NCI-H526 (cell line): Measurements from ENCODE around the gene C4BPB.

Experiments
- DNase-seq, 2 experiments: peaks; one replicate each; lab custom pipeline; 2025; lab: John Stamatoyannopoulos, UW

Gene C4BPB

DNA sequence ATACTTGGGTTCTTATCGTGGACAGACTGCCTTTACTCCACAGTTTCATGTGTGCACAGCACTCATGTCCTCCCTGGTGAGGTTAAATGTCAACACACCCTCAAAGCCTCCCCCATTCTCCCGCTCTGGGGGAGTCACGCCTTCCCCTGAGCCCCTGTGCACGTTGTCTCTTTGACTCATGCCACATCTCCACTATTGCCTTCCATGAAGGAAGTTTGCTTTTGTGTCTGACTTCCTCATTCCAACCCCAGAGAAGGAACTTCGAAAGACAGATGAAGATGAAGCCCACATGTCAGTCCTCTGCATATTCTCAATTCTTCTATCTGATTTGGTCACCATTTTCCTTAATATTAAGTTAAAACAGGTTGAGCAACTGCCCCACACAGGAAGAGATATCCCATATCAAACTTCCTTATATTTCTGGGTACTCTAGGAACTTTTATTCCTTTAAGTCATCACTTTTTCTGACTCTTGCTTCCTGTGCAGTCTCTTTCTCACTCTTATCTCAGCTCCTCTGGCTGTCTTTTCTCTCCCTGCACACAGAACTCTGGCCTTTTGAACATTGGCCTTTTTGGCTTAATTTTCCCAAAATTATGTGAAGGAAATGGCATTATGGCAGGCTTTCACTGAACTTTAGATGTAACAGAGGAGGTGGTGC is 56.9 kb downstream of the C4BPB start:
- DNase-seq = no peak
